Upper lobe of right lung (tissue), 1 donor: ENCODE results near the gene TMEM63C. TPM values are rescaled to one million over a fixed set of nuclear protein-coding genes. Genes with fewer than 3 reads are reported as not detected.

ENCODE experiments used
- ATAC-seq: fragments of 200-7000 bp; cut with Tn5 transposase; one replicate; pipeline ENCODE4 v1.9.1; 2020; ENCODE audit warnings: mild to moderate bottlenecking, moderate library complexity
- DNase-seq: peaks from one replicate; pipeline ENCODE4 v3.0.0-alpha.2; 2020
- H3K27ac ChIP-seq: fragments of 200-600 bp; one replicate; pipeline ENCODE4 v1.8.0; 2022
- H3K27me3 ChIP-seq: fragments of 200-600 bp; one replicate; pipeline ENCODE4 v1.8.0; 2022; ENCODE audit warnings: mild to moderate bottlenecking
- H3K36me3 ChIP-seq: fragments of 200-600 bp; one replicate; pipeline ENCODE4 v1.8.0; 2022
- H3K4me1 ChIP-seq: fragments of 200-600 bp; one replicate; pipeline ENCODE4 v1.8.0; 2022
- H3K4me3 ChIP-seq: fragments of 200-600 bp; one replicate; pipeline ENCODE4 v1.8.0; 2022; ENCODE audit warnings: mild to moderate bottlenecking
- H3K9me3 ChIP-seq: fragments of 200-600 bp; one replicate; pipeline ENCODE4 v1.8.0; 2022
- CTCF ChIP-seq: fragments of 200-600 bp; IDR thresholded peaks from one replicate; pipeline ENCODE4 v1.8.0; 2022; ENCODE audit warnings: antibody characterized with exemption
- intact Hi-C: fragments of 100-400 bp; cut with DNase I; formaldehyde crosslinking; loops from one replicate; pipeline ENCODE4 v1.11.0; 2022
- total RNA-seq: library from RNA; stranded (reverse); fragmentation: NEBNext Ultra II Directional; extraction: Animal tissue kit (Norgen Biotek cat#: 25700); gene quantifications from one replicate; pipeline ENCODE4 v1.2.1, GENCODE V29; 2021
- donor health status: DM: no; HTN: yes; CAD: no; lungs with severe emphysema.

Gene TMEM63C
- total RNA-seq, 1 donor from 2014 or later = 0.06 TPM

DNA sequence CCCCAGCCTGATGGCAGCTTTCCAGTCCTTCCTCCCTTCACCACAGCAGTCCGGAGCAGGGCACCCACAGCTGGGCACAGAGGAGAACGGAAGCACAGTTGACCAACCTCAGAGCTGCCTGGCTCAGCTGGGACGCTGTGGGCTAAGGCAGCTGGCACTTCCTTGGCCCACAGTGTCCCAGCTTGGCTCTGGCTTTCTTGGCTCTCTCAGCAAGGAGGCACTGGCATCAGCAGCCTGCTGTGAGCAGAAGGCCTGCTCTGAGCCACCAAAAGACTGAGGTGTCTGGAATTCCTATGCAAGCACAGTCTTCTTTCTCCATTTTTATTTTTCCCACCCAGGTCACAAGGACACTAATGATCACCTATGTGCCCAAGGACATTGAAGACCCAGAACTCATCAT lies 56.8 kb downstream of the TMEM63C start:
- Histone ChIP-seq H3K27me3 (no peaks in the 10 kb centered on the region), H3K27ac (no peak overlapping the region), H3K9me3 (no peaks in the 10 kb centered on the region), H3K4me1 (no peaks in the 10 kb centered on the region), H3K36me3 (no peaks in the 10 kb centered on the region), H3K4me3 (no peak overlapping the region)
- TF ChIP-seq CTCF = no peak
- DNase-seq = no peak
- intact Hi-C loops = no loop called here
- no peak for ATAC-seq

DNA sequence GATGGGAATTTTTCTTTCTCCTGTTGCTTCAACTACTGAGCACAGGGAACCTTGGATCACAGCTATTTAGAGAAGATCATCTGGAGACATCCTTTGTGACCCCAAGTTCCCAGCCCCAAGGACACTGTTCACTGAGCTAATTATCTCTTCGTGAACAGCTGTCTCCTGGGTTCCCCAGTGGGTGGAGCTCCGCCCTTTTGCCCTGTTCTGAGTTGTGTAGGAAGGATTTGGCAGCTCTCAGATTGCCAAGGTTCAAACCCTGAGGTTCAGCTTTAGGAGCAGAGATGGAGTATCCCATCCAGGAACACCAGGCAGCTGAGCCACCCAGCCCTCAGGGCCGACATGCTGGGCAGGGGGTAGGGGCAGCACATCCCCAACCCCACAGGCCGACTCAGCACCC lies 57.4 kb downstream of the TMEM63C start:
- intact Hi-C loops = no loop called here
- no peaks in the 10 kb centered on the region for H3K36me3 ChIP-seq
- H3K4me3 ChIP-seq = no peak overlapping the region
- no peaks in the 10 kb centered on the region for H3K4me1 ChIP-seq
- ATAC-seq = no peak
- H3K27me3 ChIP-seq = no peaks in the 10 kb centered on the region
- no peak for DNase-seq
- H3K27ac ChIP-seq = no peak overlapping the region
- no peaks in the 10 kb centered on the region for H3K9me3 ChIP-seq
- no peak for TF ChIP-seq CTCF

- DNase-seq = no peak
- TF ChIP-seq CTCF = no peak
- no peaks in the 10 kb centered on the region for H3K27me3 ChIP-seq
These were observed 57.8 kb downstream of the TMEM63C start for GRCh38 chr14:77239412-77239811.

GRCh38 chr14:77240336-77240915 lies 58.8 kb downstream of the TMEM63C start:
- H3K4me1 ChIP-seq = no peaks in the 10 kb centered on the region
- H3K4me3 ChIP-seq = no peak overlapping the region
- ATAC-seq (no peak), DNase-seq (no peak)
- intact Hi-C loops = no loop called here
- no peaks in the 10 kb centered on the region for H3K9me3 ChIP-seq
- no peaks in the 10 kb centered on the region for H3K36me3 ChIP-seq
- no peak overlapping the region for H3K27ac ChIP-seq
- no peak for TF ChIP-seq CTCF
- H3K27me3 ChIP-seq = no peaks in the 10 kb centered on the region

More at GRCh38 chr14:77239412-77239811, 57.8 kb downstream of the TMEM63C start:
- no peak for ATAC-seq
- intact Hi-C loops = no loop called here
- Histone ChIP-seq H3K4me1 (no peaks in the 10 kb centered on the region), H3K9me3 (no peaks in the 10 kb centered on the region), H3K4me3 (no peak overlapping the region), H3K36me3 (no peaks in the 10 kb centered on the region), H3K27ac (no peak overlapping the region)

DNA sequence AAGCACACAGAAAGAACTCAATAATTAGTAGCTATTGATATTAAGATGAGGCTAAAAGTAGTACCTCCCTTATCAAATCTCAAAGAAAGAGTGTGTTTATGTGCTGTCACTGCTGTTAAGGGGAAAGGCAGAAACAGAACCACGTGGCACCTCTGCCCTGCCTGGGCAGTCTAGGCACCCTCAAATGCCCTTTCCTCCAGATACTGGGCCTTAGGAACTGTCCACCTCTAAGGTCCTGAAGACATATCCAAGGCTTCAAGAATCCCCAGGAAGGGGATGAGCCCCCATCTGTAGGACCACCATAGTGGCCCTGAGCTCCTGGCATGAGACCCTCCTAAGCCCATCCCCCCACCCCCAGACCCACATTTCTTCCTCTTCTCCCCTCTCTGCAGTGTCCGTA lies 60.4 kb downstream of the TMEM63C start:
- H3K9me3 ChIP-seq = no peaks in the 10 kb centered on the region
- no peaks in the 10 kb centered on the region for H3K4me1 ChIP-seq
- no peak overlapping the region for H3K27ac ChIP-seq
- no peak for ATAC-seq
- no peaks in the 10 kb centered on the region for H3K36me3 ChIP-seq
- intact Hi-C loops = no loop called here
- TF ChIP-seq CTCF = no peak
- no peak overlapping the region for H3K4me3 ChIP-seq
- H3K27me3 ChIP-seq = no peaks in the 10 kb centered on the region
- no peak for DNase-seq

DNA sequence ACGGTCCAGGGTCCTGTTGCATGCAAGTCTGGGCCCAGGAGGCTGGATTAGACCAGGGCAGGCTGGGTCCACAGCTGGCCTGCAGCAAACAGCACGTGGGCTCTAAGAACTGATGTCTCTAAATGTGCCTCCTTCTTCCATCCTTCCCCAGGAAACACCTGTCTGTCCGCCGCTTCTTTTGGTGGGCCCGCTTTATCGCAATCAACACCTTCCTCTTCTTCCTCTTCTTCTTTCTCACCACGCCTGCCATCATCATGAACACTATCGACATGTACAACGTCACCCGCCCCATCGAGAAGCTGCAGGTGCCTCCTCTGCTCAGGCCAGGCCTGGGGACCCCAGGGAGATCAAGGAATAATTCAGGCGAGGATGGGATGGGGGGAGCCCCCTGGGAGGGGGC lies 61.2 kb downstream of the TMEM63C start:
- H3K4me1 ChIP-seq = no peaks in the 10 kb centered on the region
- H3K27ac ChIP-seq = no peak overlapping the region
- no peak for DNase-seq
- no peaks in the 10 kb centered on the region for H3K27me3 ChIP-seq
- intact Hi-C loops = no loop called here
- no peak overlapping the region for H3K4me3 ChIP-seq
- no peaks in the 10 kb centered on the region for H3K36me3 ChIP-seq
- TF ChIP-seq CTCF = no peak
- ATAC-seq = no peak
- no peaks in the 10 kb centered on the region for H3K9me3 ChIP-seq
